ENCODE measurements around the gene LIPA.

DNA sequence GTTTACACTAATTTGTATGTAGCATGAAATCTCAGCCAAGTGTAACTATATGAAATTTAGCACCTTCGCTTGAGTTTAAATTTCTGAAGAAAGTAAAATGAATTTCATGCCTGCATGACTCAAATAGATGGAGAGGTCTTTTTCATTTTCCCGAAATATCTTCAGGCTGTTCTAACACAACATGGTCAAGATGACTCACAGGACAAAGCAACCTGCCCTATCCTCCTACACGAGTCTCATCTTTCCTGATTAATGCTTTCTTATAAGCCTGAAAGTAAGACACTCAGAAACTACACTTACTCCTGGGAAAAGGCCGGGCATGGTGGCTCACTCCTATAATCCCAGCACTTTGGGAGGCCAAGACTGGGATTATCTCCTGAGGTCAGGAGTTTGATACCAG, 85.7 kb downstream of the LIPA start:
- TF ChIP-seq, protein P1, sequence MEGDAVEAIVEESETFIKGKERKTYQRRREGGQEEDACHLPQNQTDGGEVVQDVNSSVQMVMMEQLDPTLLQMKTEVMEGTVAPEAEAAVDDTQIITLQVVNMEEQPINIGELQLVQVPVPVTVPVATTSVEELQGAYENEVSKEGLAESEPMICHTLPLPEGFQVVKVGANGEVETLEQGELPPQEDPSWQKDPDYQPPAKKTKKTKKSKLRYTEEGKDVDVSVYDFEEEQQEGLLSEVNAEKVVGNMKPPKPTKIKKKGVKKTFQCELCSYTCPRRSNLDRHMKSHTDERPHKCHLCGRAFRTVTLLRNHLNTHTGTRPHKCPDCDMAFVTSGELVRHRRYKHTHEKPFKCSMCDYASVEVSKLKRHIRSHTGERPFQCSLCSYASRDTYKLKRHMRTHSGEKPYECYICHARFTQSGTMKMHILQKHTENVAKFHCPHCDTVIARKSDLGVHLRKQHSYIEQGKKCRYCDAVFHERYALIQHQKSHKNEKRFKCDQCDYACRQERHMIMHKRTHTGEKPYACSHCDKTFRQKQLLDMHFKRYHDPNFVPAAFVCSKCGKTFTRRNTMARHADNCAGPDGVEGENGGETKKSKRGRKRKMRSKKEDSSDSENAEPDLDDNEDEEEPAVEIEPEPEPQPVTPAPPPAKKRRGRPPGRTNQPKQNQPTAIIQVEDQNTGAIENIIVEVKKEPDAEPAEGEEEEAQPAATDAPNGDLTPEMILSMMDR (IDR thresholded peaks at IDR 0.05): no peak
- TF ChIP-seq POLR2A (IDR thresholded peaks at IDR 0.05): no peak
